ENCODE data around the gene WDFY4.

The WDFY4 gene

DNA sequence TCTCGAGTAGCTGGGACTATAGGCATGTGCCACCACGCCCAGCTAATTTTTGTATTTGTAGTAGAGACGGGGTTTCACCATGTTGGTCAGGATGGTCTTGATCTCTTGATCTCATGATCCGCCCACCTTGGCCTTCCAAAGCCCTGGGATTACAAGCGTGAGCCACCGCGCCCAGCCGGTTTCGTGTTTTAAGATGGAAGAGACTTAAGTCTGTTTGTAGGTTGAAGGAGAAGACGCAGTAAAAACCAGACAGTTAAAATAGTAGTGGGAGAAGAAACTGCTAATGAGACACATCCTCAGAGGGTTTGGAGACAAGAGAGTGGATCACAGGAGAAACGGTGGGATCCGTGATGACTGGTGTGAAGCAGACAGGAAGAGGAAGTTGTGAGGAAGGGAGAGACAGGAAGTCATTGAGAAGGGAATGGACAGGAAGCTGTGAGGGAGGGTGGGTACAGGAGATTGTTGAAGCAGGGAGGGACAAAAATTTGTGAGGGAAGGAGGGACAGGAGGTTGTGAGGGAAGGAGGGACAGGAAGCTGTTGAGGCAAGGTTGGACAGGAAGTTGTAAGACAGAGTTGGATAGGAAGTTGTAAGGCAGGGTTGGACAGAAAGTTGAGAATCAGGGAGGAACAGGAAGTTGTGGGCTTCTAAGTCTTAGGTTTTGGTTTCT, 115.5 kb downstream of the WDFY4 start:
- no peak for DNase-seq

DNA sequence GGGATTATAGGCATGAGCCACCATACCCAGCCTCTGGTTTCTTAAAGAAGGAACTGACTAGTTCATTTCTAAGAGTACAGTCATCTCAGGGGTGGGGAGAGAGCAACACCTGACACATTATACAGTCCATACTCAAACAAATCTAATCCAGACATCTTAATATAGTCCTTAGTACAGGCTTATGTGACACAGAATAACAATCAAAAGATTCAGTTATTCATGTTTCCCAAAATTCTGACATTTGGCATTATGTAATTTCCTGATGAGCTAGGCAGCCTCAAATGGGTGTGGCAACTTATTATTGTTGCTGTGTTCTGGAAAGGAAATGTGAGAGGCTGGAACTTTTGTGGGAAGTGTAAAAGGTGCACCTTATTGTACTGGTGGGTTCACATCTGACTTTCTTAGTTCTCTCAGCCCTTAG, 116.3 kb downstream of the WDFY4 start:
- DNase-seq = no peak

DNA sequence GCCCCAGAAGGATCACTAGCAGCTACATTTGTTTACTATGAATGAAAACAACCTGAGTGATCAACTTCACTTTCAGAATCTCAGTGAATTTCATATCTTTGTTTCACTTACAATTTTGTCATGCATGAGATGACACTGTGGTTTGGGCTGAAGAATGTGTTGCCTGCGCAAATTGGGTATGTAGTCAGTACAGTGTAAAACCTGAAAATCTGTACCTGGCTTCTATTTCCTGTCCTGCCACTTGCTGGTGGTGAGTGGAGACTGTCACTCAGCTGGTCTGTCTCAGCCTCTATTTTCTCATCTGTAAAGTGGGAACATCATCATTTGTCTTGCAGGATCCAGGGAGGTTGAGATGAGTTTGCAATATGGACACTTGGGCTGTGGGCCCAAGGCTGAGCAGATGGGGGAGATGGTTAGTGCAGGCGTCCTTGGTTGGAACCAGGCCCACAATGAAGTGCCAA, 118.0 kb downstream of the WDFY4 start:
- DNase-seq = no peak

DNA sequence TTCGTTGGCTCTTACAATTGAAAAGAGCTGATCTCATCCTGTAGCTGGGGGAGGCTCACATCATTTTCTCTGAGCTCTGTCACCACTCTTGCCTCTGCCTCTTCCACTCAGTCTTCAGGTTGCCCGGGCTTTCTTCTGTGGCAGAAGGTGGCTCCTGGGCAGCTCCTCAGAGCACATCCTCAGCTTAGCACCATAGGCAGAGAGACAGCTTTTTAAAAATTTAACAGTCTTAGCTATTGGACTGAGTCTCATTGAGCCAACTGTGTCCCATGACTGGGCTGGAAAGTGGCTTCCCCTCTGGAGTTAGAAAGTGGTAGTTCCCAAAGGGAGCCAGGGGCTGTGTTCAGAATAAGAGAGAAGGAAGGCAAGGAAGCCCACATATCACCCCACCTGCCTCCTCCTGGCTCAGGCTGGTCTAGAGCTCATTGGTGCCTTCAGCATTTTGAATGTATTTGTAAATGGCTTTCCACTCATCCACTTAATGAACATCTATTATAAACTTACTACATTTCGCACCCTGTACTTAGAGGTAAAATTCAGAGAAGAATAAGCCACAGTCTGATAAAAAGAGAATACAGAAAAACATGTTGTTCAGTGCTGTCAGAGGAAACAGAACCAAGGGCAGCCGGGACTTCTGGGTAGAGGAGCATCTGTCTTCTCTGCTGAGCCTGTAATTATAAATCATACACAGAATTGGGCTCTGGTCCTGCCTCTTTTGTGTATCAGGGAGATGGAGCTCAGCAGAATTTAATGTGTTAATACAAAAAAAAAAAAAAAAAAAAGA, 119.3 kb downstream of the WDFY4 start:
- no peak for DNase-seq

DNA sequence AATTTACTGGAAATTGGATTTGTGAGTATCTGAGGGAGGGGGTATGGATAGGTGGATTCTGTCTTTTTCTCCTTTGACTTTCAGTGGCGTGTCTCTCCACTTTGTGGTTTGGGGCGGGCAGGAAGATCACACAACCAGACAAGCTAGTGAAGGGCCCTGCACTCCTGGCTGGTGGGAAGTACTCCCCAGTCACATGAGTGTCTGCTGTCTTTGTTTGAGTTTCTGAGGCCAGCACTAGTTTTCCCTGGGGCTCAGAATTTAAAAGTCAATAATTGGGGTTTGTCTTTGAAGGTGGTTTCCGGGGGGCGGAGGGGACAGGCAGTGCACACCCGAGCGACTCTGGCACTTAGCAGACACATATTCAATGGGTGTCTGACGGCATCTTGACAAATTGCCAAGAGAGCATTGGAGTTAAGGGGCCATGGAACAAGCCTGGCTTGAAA, 120.1 kb downstream of the WDFY4 start:
- peak; percentile 47 for DNase-seq

DNA sequence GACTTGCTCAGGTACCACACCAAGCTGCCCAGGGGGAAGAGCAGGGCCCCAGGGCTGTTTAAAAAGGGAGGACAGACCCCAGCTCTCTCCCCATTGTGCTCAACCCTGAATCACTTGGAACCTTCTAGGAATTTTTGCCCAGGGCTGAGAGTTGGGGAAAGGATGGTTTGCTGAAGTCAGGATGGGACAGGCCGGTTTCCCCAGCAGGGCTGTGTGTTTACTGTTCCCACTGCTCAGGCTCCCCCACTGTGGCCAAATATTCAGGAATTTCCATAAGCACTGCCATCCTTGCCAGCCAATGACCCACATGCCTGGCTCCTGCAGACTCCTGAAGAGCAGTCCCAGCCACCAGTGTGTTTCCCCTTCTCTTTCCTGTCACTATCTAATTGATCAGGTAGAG, 120.7 kb downstream of the WDFY4 start:
- DNase-seq = no peak

DNA sequence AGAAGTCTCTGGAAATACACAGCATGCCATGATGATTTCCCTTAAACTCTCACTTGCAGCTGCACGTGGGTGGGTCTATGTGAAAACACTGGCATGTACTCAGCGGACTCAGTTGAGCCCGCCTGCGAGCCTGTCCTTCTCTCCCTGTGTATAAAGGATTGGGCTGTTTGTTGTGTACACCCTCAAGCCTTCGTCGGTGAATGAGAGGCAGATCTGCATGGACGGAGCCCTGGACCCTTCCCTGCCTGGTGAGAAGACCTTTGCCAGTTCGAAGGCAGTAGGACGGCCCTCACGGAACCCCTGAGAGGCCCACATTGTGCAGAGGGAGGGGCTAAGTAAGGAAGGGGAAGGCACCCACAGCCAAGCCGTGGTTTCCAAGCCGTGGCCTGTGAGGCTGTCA, 121.2 kb downstream of the WDFY4 start:
- DNase-seq = no peak

DNA sequence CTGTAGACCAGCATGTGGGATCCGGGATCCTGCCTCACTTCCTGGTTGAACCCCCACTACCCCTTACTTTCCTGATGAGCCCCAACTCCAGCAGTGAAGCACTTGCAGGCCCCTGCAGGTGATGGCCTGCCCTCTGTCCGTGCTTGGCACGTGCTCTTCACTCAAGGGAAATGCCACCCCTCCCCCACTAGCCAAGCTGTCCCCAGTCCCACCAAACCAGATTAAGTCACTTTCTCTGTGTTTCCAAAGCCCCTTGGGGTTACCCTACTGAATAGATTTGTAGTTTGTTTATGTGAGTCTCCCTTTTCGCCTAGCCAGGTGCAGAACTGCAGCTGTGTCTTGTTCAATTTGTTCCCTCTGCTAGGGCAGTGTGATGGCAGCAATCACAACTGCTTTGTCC, 121.7 kb downstream of the WDFY4 start:
- DNase-seq = no peak

DNA sequence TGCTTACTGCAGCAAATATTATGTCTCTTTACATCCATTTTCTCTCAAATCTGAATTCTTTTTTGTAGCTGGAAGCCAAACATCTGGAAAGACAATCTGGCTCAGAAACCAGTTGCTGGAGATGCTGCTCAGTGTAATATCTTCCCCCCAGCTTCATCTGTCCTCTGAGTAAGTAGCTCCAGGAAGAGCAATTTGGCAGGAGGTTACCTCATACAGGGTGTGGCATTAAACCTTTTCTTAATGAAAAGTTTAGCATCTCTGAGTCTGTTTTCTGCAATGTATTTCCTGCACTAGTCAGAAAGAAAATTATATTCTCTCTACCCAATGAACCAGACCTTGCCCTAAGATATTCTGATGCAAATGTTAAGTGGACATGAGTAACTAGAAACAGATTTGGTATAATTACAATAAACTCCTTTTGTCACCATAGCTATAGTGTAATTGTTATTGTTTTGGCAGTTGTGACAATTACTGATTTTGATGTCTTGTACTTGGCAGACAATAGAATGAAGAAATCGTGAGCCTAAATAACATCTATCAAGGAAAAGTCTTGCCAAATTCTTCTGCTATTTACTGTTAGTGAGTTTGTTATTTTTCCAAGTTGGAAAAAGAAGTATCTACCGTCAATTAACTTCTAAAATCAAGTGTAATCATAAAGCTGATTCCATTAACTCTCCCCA, 123.3 kb downstream of the WDFY4 start:
- DNase-seq = no peak

DNA sequence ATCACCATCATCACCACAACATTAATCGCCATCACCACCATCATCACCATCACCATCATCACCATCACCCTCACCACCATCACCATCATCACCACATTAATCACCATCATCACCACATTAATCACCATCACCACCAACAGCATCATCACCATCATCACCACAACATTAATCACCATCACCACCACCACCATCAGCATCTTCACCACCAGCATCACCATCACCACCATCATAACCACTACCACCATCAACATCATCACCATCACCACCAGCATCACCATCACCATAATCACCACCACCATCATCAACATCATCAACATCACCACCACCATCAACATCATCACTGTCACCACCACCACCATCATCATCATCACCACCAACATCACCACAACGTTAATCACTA, 124.6 kb downstream of the WDFY4 start:
- DNase-seq = no peak

DNA sequence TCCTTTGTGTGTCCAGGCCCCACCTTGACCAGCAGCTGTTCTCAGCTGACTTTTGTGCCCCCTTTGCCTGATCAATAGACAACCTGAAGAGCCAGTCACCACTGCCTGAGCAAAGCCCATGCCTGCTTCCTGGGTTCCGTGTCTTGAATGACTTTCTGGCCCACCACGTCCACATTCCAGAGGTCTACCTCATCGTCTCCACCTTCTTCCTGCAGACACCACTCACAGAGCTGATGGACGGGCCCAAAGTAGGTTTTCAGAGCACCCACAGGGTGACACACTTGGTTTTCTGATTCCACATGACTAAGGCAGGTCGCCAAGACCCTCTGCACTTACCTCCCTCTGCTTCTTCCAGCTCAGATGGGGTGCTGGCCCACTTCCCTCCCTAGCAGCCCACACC, 126.8 kb downstream of the WDFY4 start:
- DNase-seq = no peak

DNA sequence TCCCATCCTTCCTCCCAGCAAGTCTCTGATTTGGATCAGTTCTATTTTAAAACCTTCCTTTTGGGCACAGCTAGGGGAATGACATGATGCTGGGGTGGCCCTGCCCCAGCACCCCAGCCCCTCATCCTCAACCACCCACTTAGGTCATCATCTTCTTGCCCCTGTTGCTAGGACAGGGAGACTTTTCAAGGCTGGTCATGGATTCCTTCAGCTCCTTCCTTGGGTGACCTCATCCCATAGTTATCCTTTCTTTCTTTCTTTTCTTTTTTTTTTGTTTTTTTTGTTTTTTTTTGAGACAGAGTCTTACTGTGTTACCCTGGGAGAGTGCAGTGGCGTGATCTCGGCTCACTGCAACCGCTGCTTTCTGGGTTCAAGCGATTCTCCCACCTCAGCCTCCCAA, 127.2 kb downstream of the WDFY4 start:
- no peak for DNase-seq

DNA sequence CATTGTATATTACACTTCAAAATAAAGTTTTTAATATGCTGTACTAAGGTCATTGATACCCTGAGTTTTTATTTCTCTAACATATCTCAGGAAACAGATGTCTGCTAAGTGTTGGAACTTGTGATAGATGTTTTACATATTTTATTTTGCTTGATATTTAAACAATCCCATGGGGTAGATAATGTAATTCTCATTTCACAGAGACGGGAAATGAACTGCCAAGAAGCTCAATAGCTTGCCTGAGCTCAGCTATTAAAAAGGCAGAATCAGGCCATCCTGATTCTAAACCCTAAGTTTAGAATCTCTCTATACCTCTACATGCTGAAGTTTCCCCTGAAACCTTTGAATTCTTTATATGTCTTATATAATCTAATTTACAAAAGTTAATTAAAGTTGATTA, 128.6 kb downstream of the WDFY4 start:
- no peak for DNase-seq

DNA sequence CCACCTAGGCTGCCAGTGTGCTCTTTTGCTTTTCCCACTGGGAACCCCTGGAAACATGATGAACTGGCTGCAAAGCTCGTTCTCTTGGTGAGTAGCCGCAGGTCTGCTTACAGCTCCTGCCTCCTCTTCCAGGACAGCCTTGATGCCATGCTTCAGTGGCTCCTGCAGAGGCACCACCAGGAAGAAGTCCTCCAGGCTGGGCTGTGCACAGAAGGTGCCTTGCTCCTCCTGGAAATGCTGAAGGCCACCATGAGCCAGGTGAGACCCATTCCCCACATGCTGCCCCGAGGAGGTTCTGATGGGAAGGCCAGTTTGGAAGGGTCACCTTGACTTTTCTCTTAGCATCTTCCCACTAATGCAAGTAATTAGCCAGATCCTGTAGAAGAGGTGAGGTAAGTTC, 129.2 kb downstream of the WDFY4 start:
- no peak for DNase-seq

DNA sequence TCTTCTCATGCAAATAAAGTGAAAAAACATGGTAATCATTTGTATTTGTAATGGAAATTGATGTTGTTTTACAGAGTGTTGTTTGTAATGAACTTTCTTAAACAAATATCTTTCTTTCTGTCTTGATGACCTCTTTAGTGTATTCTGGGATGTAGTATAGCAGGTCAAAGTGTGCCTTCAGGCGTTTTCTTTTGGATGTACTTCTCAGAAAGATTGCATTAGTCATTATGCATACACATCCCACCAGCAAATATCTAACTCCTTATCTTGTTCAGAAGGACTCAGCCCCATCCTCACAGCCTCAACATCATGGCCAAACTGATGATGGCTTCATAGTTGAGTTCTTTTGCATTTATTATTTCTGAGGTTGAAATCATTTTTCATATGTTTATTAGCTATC, 130.3 kb downstream of the WDFY4 start:
- DNase-seq = no peak

DNA sequence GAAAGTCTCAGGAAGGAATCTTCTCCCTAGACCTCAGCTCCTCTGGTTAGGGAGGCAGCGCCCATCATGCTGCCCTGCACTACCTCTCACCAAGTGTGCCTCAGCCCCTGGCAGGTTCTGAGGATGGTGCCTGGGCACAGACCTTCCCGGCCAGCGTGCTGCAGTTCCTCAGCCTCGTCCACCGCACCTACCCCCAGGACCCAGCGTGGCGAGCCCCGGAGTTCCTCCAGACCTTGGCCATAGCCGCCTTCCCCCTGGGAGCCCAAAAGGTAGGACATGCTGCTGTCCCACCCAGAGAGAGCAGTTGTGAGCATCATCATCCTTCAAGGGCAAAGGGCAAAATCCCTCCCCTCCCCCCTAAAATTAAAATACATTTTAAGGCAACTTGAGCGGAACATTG, 132.5 kb downstream of the WDFY4 start:
- DNase-seq = no peak

DNA sequence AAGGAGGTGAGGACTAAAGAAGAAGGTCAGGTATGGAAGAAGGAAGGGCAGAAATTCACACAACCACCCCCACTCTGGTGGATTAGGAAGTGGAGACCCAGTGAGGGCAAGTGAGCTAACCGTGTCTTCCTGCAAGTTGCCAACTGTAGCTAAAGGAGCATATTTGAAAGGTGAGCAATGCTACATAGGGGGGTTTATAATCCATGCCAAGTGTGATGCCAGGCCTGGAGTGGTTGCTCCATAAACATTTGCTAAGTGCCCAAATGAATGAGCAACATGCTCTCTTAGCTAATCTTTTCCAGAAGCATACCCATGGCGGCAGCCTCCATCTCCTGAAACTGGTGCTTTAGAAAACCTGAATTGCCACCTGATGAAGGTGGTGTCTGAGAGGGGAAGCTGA, 133.4 kb downstream of the WDFY4 start:
- no peak for DNase-seq

DNA sequence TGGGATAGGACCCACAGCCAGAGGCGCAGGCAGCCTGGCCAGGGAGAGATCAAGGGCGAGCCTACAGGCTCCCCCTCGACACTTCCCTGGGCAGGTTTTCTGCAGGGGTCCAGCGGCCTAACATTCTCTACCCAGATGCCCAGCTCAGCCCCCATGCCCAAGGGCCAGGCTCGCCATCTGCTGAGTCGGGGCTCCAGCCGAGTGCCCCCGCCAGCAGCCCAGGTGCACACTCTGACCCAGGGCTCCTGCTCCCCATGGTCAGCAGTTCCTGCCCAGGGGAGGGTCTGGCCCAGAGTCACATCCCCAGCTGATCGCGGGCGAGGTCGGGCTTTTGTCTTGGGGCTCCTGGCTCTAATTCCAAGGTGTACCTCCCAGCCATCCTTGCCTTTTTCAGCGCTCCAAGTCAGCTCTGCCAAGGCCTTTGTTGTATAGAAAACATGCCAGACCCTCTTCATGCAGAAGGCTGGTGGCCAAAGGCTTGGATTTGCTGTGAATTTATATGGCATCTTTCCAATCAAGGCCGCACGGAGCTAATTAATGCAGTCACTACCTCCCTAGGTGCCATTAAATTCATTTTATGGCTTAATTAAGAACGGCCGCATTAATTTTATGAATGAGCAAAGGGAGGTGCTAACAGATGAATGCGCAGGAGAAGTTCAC, 134.3 kb downstream of the WDFY4 start:
- DNase-seq = no peak

DNA sequence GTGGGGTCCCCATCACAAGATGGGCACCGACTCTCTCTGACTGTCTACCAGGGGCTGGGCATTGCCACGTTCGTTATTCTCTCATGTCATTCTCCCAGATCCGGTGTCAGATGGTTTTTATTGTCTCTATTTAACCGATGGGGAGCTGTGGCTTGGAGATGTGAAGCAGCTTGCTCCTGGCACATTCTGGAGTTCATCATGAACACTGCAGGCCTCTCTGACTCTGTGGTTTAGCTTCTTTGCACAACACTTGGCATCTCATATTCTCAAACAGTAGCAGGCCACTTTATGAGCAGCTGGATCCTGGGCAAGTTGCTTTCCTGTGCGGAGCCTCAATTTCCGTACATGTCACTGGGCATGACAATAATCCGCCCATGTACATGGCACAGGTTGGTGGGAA, 135.1 kb downstream of the WDFY4 start:
- DNase-seq = no peak

DNA sequence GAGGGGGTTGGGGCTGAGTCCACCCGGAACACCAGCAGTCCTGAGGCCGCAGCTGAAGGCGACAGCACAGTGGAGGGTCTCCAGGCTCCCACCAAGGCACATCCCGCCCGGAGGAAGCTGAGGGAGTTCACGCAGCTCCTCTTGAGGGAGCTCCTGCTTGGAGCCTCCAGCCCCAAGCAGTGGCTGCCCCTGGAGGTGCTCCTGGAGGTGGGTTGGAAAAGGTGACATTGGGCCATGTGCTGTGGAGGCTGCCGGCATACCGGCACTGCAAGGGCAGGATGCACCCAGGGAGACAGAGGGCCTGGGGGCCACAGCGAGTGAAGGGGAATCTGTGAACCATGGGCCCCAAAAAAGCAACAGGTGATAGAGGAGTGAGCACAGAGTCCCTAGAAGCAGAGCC, 135.6 kb downstream of the WDFY4 start:
- DNase-seq = no peak

DNA sequence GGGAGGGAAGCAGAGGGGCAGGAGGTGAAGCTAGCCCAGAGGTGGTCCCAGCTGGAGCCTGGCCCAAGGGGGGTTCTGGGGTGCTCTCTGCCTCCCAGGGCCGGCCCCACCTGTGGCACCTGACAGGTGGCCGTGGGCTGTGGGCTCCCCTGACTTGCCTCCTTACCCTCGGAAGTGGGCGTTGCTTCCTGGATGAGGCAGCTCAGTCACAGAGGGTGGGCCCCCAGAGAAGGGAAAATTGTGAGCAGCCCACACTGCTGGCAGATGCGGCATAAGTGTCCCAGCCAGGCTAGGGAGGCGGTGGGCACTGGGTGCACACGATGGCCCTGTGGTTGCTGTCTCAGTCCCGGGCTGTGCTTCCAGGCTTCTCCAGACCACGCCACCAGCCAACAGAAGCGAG, 136.0 kb downstream of the WDFY4 start:
- no peak for DNase-seq

DNA sequence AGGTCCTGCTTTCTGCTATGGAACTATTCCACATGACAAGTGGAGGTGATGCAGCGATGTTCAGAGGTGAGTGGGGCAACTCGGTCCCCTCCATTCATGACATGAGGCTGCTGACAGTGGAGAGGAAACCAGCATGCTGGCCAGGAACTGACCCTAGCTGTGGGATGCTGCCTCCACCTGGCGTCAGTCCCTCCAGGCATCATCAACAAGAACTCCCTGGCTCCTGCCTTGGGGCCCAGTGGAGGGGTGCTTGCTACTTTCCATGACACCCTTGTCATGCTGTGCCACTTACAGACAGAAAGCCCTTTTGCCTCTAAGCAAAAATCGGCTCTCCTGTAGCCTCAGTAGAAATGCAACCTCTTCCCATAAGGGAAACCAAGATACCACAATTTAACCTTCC, 136.4 kb downstream of the WDFY4 start:
- DNase-seq = no peak

DNA sequence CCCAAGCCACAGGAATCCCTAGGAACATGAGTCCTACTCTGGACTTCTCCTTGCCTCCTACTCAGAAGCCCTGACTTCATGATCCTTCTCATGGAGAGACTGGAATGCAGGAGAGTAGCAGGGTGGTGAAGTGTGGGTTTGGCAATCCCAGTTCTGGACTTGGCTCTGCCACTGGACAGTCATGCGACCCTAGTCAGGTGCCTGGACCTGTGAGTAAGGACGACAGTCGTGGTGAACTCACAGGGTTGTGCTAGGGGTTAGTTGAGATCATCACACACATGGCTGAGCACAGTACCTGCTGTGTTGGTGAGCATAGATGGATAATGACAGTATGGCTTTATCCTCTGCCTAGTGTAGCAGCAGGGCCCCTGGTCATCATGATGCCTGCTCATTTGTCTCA, 137.0 kb downstream of the WDFY4 start:
- no peak for DNase-seq

DNA sequence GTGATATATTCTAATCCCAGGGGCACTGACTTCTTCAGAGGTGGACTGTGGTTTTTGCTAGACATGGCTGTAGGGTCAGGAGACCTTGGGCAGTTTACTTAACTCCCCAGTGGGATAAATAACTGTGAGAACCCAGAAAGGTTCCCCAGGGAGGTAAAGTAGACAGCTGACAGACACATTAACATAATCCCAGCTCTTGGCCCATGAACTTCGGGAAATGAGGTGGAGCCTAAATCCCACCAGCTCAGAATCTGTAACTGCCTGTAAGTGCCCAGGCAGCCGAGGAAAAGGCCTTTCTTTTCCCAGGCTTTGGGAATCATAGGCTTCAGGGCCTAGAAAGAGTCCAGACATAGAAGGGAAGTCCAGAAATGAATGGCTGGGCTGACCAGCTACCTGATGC, 149.0 kb downstream of the WDFY4 start:
- DNase-seq = no peak

All from NCI-H345 (cell line).